ENCODE results near the gene TAOK1. TPM values are rescaled to one million over a fixed set of nuclear protein-coding genes. Genes with fewer than 3 reads are reported as not detected.

Gene TAOK1
- total RNA-seq, 1 donor from 2014 or later, result 87.1 TPM

- no peak overlapping the region for H3K4me3 Mint-ChIP-seq (ENCODE audit: unreplicated experiment)
- peaks cover 14% of the 10 kb centered on the region for H3K36me3 Mint-ChIP-seq (ENCODE audit: low read depth)
- no peaks in the 10 kb centered on the region for H3K9me3 Mint-ChIP-seq (ENCODE audit: low read depth)
- no peak overlapping the region for H3K27ac Mint-ChIP-seq (ENCODE audit: unreplicated experiment)
- peaks cover 5% of the 10 kb centered on the region for H3K4me1 Mint-ChIP-seq (ENCODE audit: low read depth)
- no peak for DNase-seq (ENCODE audit: low spot score)
- no peaks in the 10 kb centered on the region for H3K27me3 Mint-ChIP-seq (ENCODE audit: low read depth)
- TF ChIP-seq, protein P1, sequence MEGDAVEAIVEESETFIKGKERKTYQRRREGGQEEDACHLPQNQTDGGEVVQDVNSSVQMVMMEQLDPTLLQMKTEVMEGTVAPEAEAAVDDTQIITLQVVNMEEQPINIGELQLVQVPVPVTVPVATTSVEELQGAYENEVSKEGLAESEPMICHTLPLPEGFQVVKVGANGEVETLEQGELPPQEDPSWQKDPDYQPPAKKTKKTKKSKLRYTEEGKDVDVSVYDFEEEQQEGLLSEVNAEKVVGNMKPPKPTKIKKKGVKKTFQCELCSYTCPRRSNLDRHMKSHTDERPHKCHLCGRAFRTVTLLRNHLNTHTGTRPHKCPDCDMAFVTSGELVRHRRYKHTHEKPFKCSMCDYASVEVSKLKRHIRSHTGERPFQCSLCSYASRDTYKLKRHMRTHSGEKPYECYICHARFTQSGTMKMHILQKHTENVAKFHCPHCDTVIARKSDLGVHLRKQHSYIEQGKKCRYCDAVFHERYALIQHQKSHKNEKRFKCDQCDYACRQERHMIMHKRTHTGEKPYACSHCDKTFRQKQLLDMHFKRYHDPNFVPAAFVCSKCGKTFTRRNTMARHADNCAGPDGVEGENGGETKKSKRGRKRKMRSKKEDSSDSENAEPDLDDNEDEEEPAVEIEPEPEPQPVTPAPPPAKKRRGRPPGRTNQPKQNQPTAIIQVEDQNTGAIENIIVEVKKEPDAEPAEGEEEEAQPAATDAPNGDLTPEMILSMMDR (IDR thresholded peaks at IDR 0.05), result no peak
Measured at GRCh38 chr17:29514792-29515191, 124.6 kb downstream of the TAOK1 start.

DNA sequence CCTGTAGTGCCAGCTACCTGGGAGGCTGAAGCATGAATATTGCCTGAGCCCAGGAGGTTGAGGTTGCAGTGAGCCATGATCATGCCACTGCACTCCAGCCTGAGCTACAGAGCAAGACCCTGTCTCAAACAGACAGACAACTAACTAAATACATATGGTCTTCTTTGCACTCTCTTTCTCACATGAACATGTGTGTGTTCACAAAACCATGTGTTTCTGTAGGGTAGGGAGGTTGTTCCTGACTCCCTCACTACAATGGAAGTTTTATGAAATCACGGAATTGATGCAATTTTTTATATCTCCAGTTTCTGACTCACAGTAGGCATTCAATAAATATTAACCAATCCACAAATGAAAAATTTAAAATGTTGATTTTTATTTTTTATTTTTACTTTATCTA, 128.2 kb downstream of the TAOK1 start:
- Mint-ChIP-seq H3K36me3 (ENCODE audit: low read depth) (peaks cover 16% of the 10 kb centered on the region), H3K27ac (ENCODE audit: unreplicated experiment) (no peak overlapping the region), H3K4me3 (ENCODE audit: unreplicated experiment) (no peak overlapping the region), H3K27me3 (ENCODE audit: low read depth) (no peaks in the 10 kb centered on the region), H3K9me3 (ENCODE audit: low read depth) (no peaks in the 10 kb centered on the region), H3K4me1 (ENCODE audit: low read depth) (peaks cover 5% of the 10 kb centered on the region)
- TF ChIP-seq, protein P1 (IDR thresholded peaks at IDR 0.05), result no peak
- DNase-seq (ENCODE audit: low spot score), result no peak

DNA sequence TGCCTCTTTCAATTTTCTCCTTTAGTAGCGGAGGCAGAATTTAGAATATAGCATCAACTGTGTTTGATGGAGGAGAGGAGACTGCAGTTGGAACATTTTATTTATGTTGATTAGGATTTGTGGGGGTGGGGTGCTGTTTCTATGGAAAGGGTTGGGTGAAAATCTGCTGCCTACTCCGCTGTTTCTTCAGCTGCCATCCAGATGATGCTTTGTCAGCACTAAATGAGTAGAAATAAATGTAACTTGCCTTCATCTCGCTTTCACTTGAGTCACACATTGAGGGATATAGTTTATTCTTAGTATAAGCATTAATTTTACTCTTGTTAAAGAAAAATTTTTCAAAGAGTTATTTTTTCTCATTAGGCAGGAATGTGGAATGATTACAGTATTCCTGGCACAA, 134.5 kb downstream of the TAOK1 start:
- peak overlapping the region; percentile 9 for H3K27ac Mint-ChIP-seq (ENCODE audit: unreplicated experiment)
- H3K4me1 Mint-ChIP-seq (ENCODE audit: low read depth), result peaks cover 4% of the 10 kb centered on the region
- no peak for DNase-seq (ENCODE audit: low spot score)
- no peaks in the 10 kb centered on the region for H3K27me3 Mint-ChIP-seq (ENCODE audit: low read depth)
- H3K36me3 Mint-ChIP-seq (ENCODE audit: low read depth), result peaks cover 17% of the 10 kb centered on the region
- H3K9me3 Mint-ChIP-seq (ENCODE audit: low read depth), result no peaks in the 10 kb centered on the region
- TF ChIP-seq, protein P1 (IDR thresholded peaks at IDR 0.05), result no peak
- H3K4me3 Mint-ChIP-seq (ENCODE audit: unreplicated experiment), result no peak overlapping the region

DNA sequence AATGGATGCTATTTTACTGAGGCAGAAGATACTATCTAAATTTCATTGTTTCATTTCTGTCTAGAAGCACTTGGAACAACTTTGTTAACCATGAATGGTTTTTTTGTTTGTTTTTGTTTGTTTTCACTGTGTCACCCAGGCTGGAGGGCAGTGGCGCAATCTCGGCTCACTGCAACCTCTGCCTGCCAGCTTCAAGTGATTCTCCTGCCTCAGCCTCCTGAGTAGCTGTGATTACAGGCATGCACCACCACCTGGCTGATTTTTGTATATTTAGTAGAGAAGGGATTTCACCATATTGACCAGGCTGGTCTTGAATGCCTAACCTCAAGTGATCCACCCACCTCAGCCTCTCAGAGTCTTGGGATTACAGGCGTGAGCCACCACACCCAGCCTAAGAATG, 136.2 kb downstream of the TAOK1 start:
- peak; percentile 2 for DNase-seq (ENCODE audit: low spot score)
- Mint-ChIP-seq H3K4me1 (ENCODE audit: low read depth) (peaks cover 4% of the 10 kb centered on the region), H3K36me3 (ENCODE audit: low read depth) (peaks cover 19% of the 10 kb centered on the region), H3K27me3 (ENCODE audit: low read depth) (no peaks in the 10 kb centered on the region), H3K9me3 (ENCODE audit: low read depth) (no peaks in the 10 kb centered on the region), H3K27ac (ENCODE audit: unreplicated experiment) (no peak overlapping the region), H3K4me3 (ENCODE audit: unreplicated experiment) (no peak overlapping the region)
- TF ChIP-seq, protein P1 (IDR thresholded peaks at IDR 0.05), result no peak

DNA sequence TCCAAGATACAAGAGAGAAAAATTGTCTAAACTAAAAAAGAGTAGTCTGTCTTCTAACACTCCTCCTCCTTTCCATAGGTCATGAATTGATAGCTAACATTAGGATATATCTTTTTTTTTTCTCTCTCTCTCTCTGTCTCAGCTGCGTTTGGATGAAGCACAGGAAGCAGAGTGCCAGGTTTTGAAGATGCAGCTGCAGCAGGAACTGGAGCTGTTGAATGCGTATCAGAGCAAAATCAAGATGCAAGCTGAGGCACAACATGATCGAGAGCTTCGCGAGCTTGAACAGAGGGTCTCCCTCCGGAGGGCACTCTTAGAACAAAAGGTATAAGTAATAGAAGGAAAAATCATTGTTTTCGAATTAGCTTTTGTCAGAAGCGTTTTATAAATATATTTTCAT, 143.8 kb downstream of the TAOK1 start:
- Mint-ChIP-seq H3K27me3 (ENCODE audit: low read depth) (no peaks in the 10 kb centered on the region), H3K27ac (ENCODE audit: unreplicated experiment) (no peak overlapping the region), H3K9me3 (ENCODE audit: low read depth) (no peaks in the 10 kb centered on the region), H3K4me1 (ENCODE audit: low read depth) (no peaks in the 10 kb centered on the region), H3K4me3 (ENCODE audit: unreplicated experiment) (no peak overlapping the region), H3K36me3 (ENCODE audit: low read depth) (peaks cover 22% of the 10 kb centered on the region)
- DNase-seq (ENCODE audit: low spot score), result no peak
- TF ChIP-seq, protein P1 (IDR thresholded peaks at IDR 0.05), result no peak
